Loucy (cell line): ENCODE data around the gene FIGN.

Source experiments
- H2AFZ ChIP-seq: fragments of 200-600 bp; sonication (generic); 2 replicates; pipeline ENCODE4 v1.6.0; 2016; ENCODE audit warnings: antibody characterized with exemption, mild to moderate bottlenecking, low read length, moderate library complexity
- H3F3A ChIP-seq: fragments of 200-600 bp; 2 replicates; pipeline ENCODE4 v1.6.0; 2016; ENCODE audit warnings: antibody characterized with exemption, low read depth, mild to moderate bottlenecking
- H3K27me3 ChIP-seq: fragments of 200-600 bp; sonication (generic); 2 replicates; pipeline ENCODE4 v1.6.1; 2014; ENCODE audit warnings: low read length, mild to moderate bottlenecking; ENCODE audit not compliant: insufficient read depth, poor library complexity, severe bottlenecking
- H3K36me3 ChIP-seq: fragments of 200-600 bp; sonication (generic); 2 replicates; pipeline ENCODE4 v1.6.1; 2016; ENCODE audit warnings: low read length; ENCODE audit not compliant: insufficient read depth
- H3K4me1 ChIP-seq: fragments of 200-600 bp; sonication (generic); 2 replicates; pipeline ENCODE4 v1.5.1; 2014; ENCODE audit warnings: low read length, mild to moderate bottlenecking; ENCODE audit not compliant: insufficient read depth, poor library complexity, severe bottlenecking
- H3K4me2 ChIP-seq: fragments of 200-600 bp; sonication (generic); 2 replicates; pipeline ENCODE4 v1.6.0; 2014; ENCODE audit warnings: antibody characterized with exemption, low read length, low read depth, mild to moderate bottlenecking; ENCODE audit not compliant: poor library complexity, severe bottlenecking
- H3K4me3 ChIP-seq: fragments of 200-600 bp; sonication (generic); 2 replicates; pipeline ENCODE4 v1.5.1; 2014; ENCODE audit warnings: low read length, mild to moderate bottlenecking, mixed read lengths; ENCODE audit not compliant: poor library complexity, severe bottlenecking
- H3K79me2 ChIP-seq: fragments of 200-600 bp; sonication (generic); 2 replicates; pipeline ENCODE4 v1.6.1; 2014; ENCODE audit warnings: low read length; ENCODE audit not compliant: insufficient read depth
- H3K9ac ChIP-seq: fragments of 200-600 bp; sonication (generic); 2 replicates; pipeline ENCODE4 v1.6.0; 2014; ENCODE audit warnings: mild to moderate bottlenecking, low read depth, low read length, moderate library complexity; ENCODE audit not compliant: poor library complexity, severe bottlenecking
- H3K9me2 ChIP-seq: fragments of 200-600 bp; sonication (generic); replicated peaks from 2 replicates; pipeline ENCODE4 v1.6.1; 2016; ENCODE audit warnings: low read depth, low read length, mixed read lengths
- H3K9me3 ChIP-seq: fragments of 200-600 bp; sonication (generic); 2 replicates; pipeline ENCODE4 v1.6.1; 2014; ENCODE audit warnings: mild to moderate bottlenecking, antibody characterized with exemption, low read length, low read depth; ENCODE audit not compliant: insufficient read depth
- H4K20me1 ChIP-seq: fragments of 200-600 bp; sonication (generic); 2 replicates; pipeline ENCODE4 v1.6.0; 2014; ENCODE audit warnings: antibody characterized with exemption, low read length, mild to moderate bottlenecking; ENCODE audit not compliant: insufficient read depth, poor library complexity, severe bottlenecking
- CTCF ChIP-seq: fragments of 200-600 bp; sonication (generic); conservative IDR thresholded peaks from 2 replicates; pipeline ENCODE4 v1.5.1; 2014; ENCODE audit warnings: mild to moderate bottlenecking, antibody characterized with exemption, low read length
- EZH2phosphoT487 ChIP-seq: fragments of 200-600 bp; IDR thresholded peaks from 2 replicates; pipeline ENCODE4 v1.6.1; 2018; ENCODE audit warnings: antibody characterized with exemption, mild to moderate bottlenecking, moderate library complexity, borderline replicate concordance

FIGN gene

GRCh38 chr2:163630836-163631235 is 105.0 kb downstream of the FIGN start:
- no peak overlapping the region for H3K9ac ChIP-seq
- TF ChIP-seq CTCF = no peak
- TF ChIP-seq EZH2phosphoT487 = no peak
- no peaks in the 10 kb centered on the region for H3K36me3 ChIP-seq
- H3K9me3 ChIP-seq = no peaks in the 10 kb centered on the region
- no peak overlapping the region for H3K4me3 ChIP-seq
- no peaks in the 10 kb centered on the region for H3K27me3 ChIP-seq
- no peaks in the 10 kb centered on the region for H3K9me2 ChIP-seq
- no peaks in the 10 kb centered on the region for H3K79me2 ChIP-seq
- H2AFZ ChIP-seq = no peak overlapping the region
- no peak overlapping the region for H3K4me2 ChIP-seq
- no peaks in the 10 kb centered on the region for H3K4me1 ChIP-seq
- H4K20me1 ChIP-seq = no peaks in the 10 kb centered on the region
- H3F3A ChIP-seq = no peaks in the 10 kb centered on the region

DNA sequence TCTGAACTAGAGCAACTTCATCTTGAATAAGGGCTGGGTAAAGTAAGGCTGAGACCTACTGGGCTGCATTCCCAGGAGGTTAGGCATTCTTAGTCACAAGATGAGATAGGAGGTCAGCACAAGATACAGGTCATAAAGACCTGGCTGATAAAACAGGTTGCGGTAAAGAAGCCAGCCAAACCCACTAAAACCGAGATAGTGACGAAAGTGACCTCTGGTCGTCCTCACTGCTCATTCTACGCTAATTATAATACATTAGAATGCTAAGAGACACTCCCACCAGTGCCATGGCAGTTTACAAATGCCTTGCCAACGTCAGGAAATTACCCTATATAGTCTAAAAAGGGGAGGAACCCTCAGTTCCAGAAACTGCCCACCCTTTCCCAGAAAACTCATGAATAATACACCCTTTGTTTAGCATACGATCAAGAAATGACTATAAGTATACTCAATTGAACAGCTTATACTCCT is 109.1 kb downstream of the FIGN start:
- no peaks in the 10 kb centered on the region for H3K27me3 ChIP-seq
- H4K20me1 ChIP-seq = no peaks in the 10 kb centered on the region
- H3K4me3 ChIP-seq = no peak overlapping the region
- H3K9ac ChIP-seq = no peak overlapping the region
- H2AFZ ChIP-seq = no peak overlapping the region
- H3K4me1 ChIP-seq = no peaks in the 10 kb centered on the region
- TF ChIP-seq CTCF = no peak
- TF ChIP-seq EZH2phosphoT487 = no peak
- H3K4me2 ChIP-seq = no peak overlapping the region
- H3K9me2 ChIP-seq = no peaks in the 10 kb centered on the region
- no peaks in the 10 kb centered on the region for H3K79me2 ChIP-seq
- no peaks in the 10 kb centered on the region for H3K36me3 ChIP-seq
- H3F3A ChIP-seq = no peaks in the 10 kb centered on the region
- no peaks in the 10 kb centered on the region for H3K9me3 ChIP-seq

GRCh38 chr2:163626208-163626607 is 109.6 kb downstream of the FIGN start:
- Histone ChIP-seq H3K79me2 (no peaks in the 10 kb centered on the region), H3K9ac (no peak overlapping the region), H3F3A (no peaks in the 10 kb centered on the region), H3K27me3 (no peaks in the 10 kb centered on the region), H3K4me2 (no peak overlapping the region), H4K20me1 (no peaks in the 10 kb centered on the region), H2AFZ (no peak overlapping the region), H3K4me3 (no peak overlapping the region), H3K36me3 (no peaks in the 10 kb centered on the region), H3K4me1 (no peaks in the 10 kb centered on the region), H3K9me2 (no peaks in the 10 kb centered on the region), H3K9me3 (no peaks in the 10 kb centered on the region)
- TF ChIP-seq CTCF = no peak
- TF ChIP-seq EZH2phosphoT487 = no peak
